BLaER1 treated with 17β-estradiol and CSF1 and Interleukin-3, amounts not matched to agents 10 nM and 100 nM (cell line): Measurements from ENCODE around the gene ANXA6.

Experiments used
- H3K27ac ChIP-seq, 11 experiments: shearing (Covaris generic); formaldehyde crosslinking; 2 replicates each; pipeline ENCODE4 v1.8.1; 2022
- H3K27me3 ChIP-seq, 11 experiments: shearing (Covaris generic); formaldehyde crosslinking; 2 replicates each; pipeline ENCODE4 v1.8.1; 2022
- H3K36me3 ChIP-seq, 11 experiments: shearing (Covaris generic); formaldehyde crosslinking; 2 replicates each; pipeline ENCODE4 v1.8.1; 2022
- H3K4me1 ChIP-seq, 10 experiments: shearing (Covaris generic); formaldehyde crosslinking; 2 replicates each; pipeline ENCODE4 v1.8.1; 2022
- H3K4me2 ChIP-seq, 11 experiments: shearing (Covaris generic); formaldehyde crosslinking; 2 replicates each; pipeline ENCODE4 v1.8.1; 2022
- H3K4me3 ChIP-seq, 10 experiments: shearing (Covaris generic); formaldehyde crosslinking; 2 replicates each; pipeline ENCODE4 v1.8.1; 2022
- H3K9ac ChIP-seq, 11 experiments: shearing (Covaris generic); formaldehyde crosslinking; 2 replicates each; pipeline ENCODE4 v1.8.1; 2022
- H3K9me3 ChIP-seq, 11 experiments: shearing (Covaris generic); formaldehyde crosslinking; replicated peaks in 1 of 11; 2 replicates each; pipeline ENCODE4 v1.8.1; 2022
- H4K20me1 ChIP-seq, 11 experiments: shearing (Covaris generic); formaldehyde crosslinking; 2 replicates each; pipeline ENCODE4 v1.8.1; 2022
- Cebpa-rat ChIP-seq, 11 experiments: shearing (Covaris generic); IDR thresholded peaks; 2 replicates each; pipeline ENCODE4 v1.8.1; 2022

The ANXA6 gene

GRCh38 chr5:151086192-151086869, 71.2 kb downstream of the ANXA6 start:
- Histone ChIP-seq H3K27me3 (no peaks in the 10 kb centered on the region), H3K9ac (peak overlapping the region in 9 of 11 experiments; percentile 9 to 81 (median 43); a peak in 13 of 22 replicates), H3K4me3 (peak overlapping the region in 5 of 10 experiments; percentile 11 to 89 (median 65); a peak in 9 of 20 replicates), H4K20me1 (no peaks in the 10 kb centered on the region; a peak in 1 of 22 replicates), H3K36me3 (no peaks in the 10 kb centered on the region), H3K27ac (peak overlapping the region; percentile 3 to 75 (median 45); a peak in 18 of 22 replicates), H3K4me2 (peak overlapping the region; percentile 43 to 97 (median 70); a peak in 21 of 22 replicates), H3K4me1 (peaks cover 32 to 97% (median 75%) of the 10 kb centered on the region in 10 experiments), H3K9me3 (no peaks in the 10 kb centered on the region)
- no peak for TF ChIP-seq Cebpa-rat (IDR thresholded peaks at IDR 0.05)

GRCh38 chr5:151085517-151086041, 72.0 kb downstream of the ANXA6 start:
- no peaks in the 10 kb centered on the region; a peak in 2 of 22 replicates for H4K20me1 ChIP-seq
- TF ChIP-seq Cebpa-rat (IDR thresholded peaks at IDR 0.05): no peak
- peak overlapping the region in 5 of 11 experiments; percentile 13 to 81 (median 76); a peak in 9 of 22 replicates for H3K9ac ChIP-seq
- H3K27me3 ChIP-seq: no peaks in the 10 kb centered on the region
- H3K4me3 ChIP-seq: peak overlapping the region in 4 of 10 experiments; percentile 54 to 89 (median 66); a peak in 8 of 20 replicates
- H3K4me1 ChIP-seq: peaks cover 32 to 89% (median 69%) of the 10 kb centered on the region in 10 experiments
- H3K27ac ChIP-seq: peak overlapping the region in 9 of 11 experiments; percentile 23 to 75 (median 45); a peak in 17 of 22 replicates
- H3K4me2 ChIP-seq: peak overlapping the region in 10 of 11 experiments; percentile 7 to 97 (median 76); a peak in 19 of 22 replicates
- H3K36me3 ChIP-seq: no peaks in the 10 kb centered on the region
- no peaks in the 10 kb centered on the region for H3K9me3 ChIP-seq

- peaks cover 0 to 12% (median 8%) of the 10 kb centered on the region in 11 experiments; a peak in 12 of 22 replicates for H4K20me1 ChIP-seq
- peak overlapping the region in 2 of 11 experiments; percentile 77 to 81; a peak in 3 of 22 replicates for H3K9ac ChIP-seq
- peak overlapping the region in 3 of 10 experiments; percentile 54 to 89 (median 65); a peak in 5 of 20 replicates for H3K4me3 ChIP-seq
- H3K27me3 ChIP-seq: no peaks in the 10 kb centered on the region
- H3K36me3 ChIP-seq: peaks cover 0 to 4% (median 0%) of the 10 kb centered on the region in 11 experiments; a peak in 5 of 22 replicates
- peak overlapping the region in 4 of 11 experiments; percentile 91 to 97 (median 96); a peak in 9 of 22 replicates for H3K4me2 ChIP-seq
- no peaks in the 10 kb centered on the region for H3K9me3 ChIP-seq
- peak overlapping the region in 2 of 11 experiments; percentile 44 to 75; a peak in 4 of 22 replicates for H3K27ac ChIP-seq
- peaks cover 40 to 85% (median 68%) of the 10 kb centered on the region in 10 experiments for H3K4me1 ChIP-seq
- TF ChIP-seq Cebpa-rat (IDR thresholded peaks at IDR 0.05): no peak
Observed at GRCh38 chr5:151084363-151084762, 73.2 kb downstream of the ANXA6 start.

GRCh38 chr5:151083081-151083676, 74.4 kb downstream of the ANXA6 start:
- no peaks in the 10 kb centered on the region for H3K9me3 ChIP-seq
- H3K27ac ChIP-seq: peak overlapping the region in 7 of 11 experiments; percentile 28 to 99 (median 98); a peak in 11 of 22 replicates
- peak overlapping the region in 2 of 11 experiments; percentile 96 to 99; a peak in 3 of 22 replicates for H3K9ac ChIP-seq
- no peaks in the 10 kb centered on the region for H3K27me3 ChIP-seq
- peaks cover 7 to 16% (median 11%) of the 10 kb centered on the region in 11 experiments; a peak in 20 of 22 replicates for H3K36me3 ChIP-seq
- peak overlapping the region in 3 of 10 experiments; percentile 89 to 94 (median 90); a peak in 5 of 20 replicates for H3K4me3 ChIP-seq
- H4K20me1 ChIP-seq: peaks cover 10 to 24% (median 20%) of the 10 kb centered on the region in 11 experiments; a peak in 18 of 22 replicates
- peak overlapping the region; percentile 87 to 97 (median 95); a peak in 21 of 22 replicates for H3K4me2 ChIP-seq
- peaks cover 50 to 85% (median 71%) of the 10 kb centered on the region in 10 experiments for H3K4me1 ChIP-seq
- no peak for TF ChIP-seq Cebpa-rat (IDR thresholded peaks at IDR 0.05)

- peak overlapping the region in 9 of 11 experiments; percentile 96 to 99 (median 98); a peak in 19 of 22 replicates for H3K27ac ChIP-seq
- H3K4me1 ChIP-seq: peaks cover 54 to 85% (median 75%) of the 10 kb centered on the region in 10 experiments
- no peaks in the 10 kb centered on the region for H3K27me3 ChIP-seq
- H3K4me3 ChIP-seq: peak overlapping the region; percentile 79 to 94 (median 90); a peak in 17 of 20 replicates
- no peak for TF ChIP-seq Cebpa-rat (IDR thresholded peaks at IDR 0.05)
- peaks cover 11 to 24% (median 19%) of the 10 kb centered on the region in 11 experiments for H3K36me3 ChIP-seq
- H3K9ac ChIP-seq: peak overlapping the region in 9 of 11 experiments; percentile 95 to 99 (median 98); a peak in 16 of 22 replicates
- H3K9me3 ChIP-seq: no peaks in the 10 kb centered on the region
- peak overlapping the region; percentile 87 to 97 (median 95) for H3K4me2 ChIP-seq
- peaks cover 17 to 32% (median 28%) of the 10 kb centered on the region in 11 experiments; a peak in 19 of 22 replicates for H4K20me1 ChIP-seq
Observed at GRCh38 chr5:151082282-151082902, 75.2 kb downstream of the ANXA6 start.

GRCh38 chr5:151081431-151082281, 75.9 kb downstream of the ANXA6 start:
- H3K9ac ChIP-seq: peak overlapping the region; percentile 95 to 99 (median 98)
- H3K4me3 ChIP-seq: peak overlapping the region; percentile 79 to 94 (median 90)
- H3K27ac ChIP-seq: peak overlapping the region; percentile 95 to 99 (median 98)
- no peak for TF ChIP-seq Cebpa-rat (IDR thresholded peaks at IDR 0.05)
- H4K20me1 ChIP-seq: peaks cover 25 to 39% (median 34%) of the 10 kb centered on the region in 11 experiments; a peak in 20 of 22 replicates
- H3K27me3 ChIP-seq: no peaks in the 10 kb centered on the region
- peaks cover 14 to 31% (median 26%) of the 10 kb centered on the region in 11 experiments for H3K36me3 ChIP-seq
- H3K4me2 ChIP-seq: peak overlapping the region; percentile 87 to 97 (median 95)
- no peaks in the 10 kb centered on the region for H3K9me3 ChIP-seq
- peaks cover 54 to 85% (median 75%) of the 10 kb centered on the region in 10 experiments for H3K4me1 ChIP-seq

- H3K27me3 ChIP-seq: no peaks in the 10 kb centered on the region
- peak within 1 kb of the TSS; percentile 87 to 97 (median 95) for H3K4me2 ChIP-seq
- H3K9ac ChIP-seq: peak within 1 kb of the TSS; percentile 95 to 99 (median 98)
- H3K9me3 ChIP-seq: no peaks in the 10 kb centered on the region
- peaks cover 33 to 47% (median 42%) of the 10 kb centered on the region in 11 experiments; a peak in 21 of 22 replicates for H4K20me1 ChIP-seq
- TF ChIP-seq Cebpa-rat (IDR thresholded peaks at IDR 0.05): no peak
- peaks cover 56 to 85% (median 74%) of the 10 kb centered on the region in 10 experiments for H3K4me1 ChIP-seq
- H3K4me3 ChIP-seq: peak within 1 kb of the TSS; percentile 79 to 94 (median 90)
- peaks cover 18 to 39% (median 35%) of the 10 kb centered on the region in 11 experiments for H3K36me3 ChIP-seq
- H3K27ac ChIP-seq: peak within 1 kb of the TSS; percentile 95 to 99 (median 98)
Observed at GRCh38 chr5:151080613-151081430, 76.8 kb downstream of the ANXA6 start, which contains the start of gene TNIP1. TSS of gene TNIP1 (minus strand) at chr5:151081034. CDS start at chr5:151065095, 15,939 bp downstream.
